IPS-NIHi7 (cell line): ENCODE measurements around the gene SLC38A3.
"Not testable (repeated sequence)": the region's sequence is repeated elsewhere in the genome, so short reads cannot be mapped to it uniquely, and the experiment has no call there.

ENCODE experiments used
- DNase-seq: peaks from one replicate; pipeline ENCODE4 v3.0.0; 2012; ENCODE audit warnings: mixed read lengths; ENCODE audit errors: extremely low spot score

Gene SLC38A3

DNA sequence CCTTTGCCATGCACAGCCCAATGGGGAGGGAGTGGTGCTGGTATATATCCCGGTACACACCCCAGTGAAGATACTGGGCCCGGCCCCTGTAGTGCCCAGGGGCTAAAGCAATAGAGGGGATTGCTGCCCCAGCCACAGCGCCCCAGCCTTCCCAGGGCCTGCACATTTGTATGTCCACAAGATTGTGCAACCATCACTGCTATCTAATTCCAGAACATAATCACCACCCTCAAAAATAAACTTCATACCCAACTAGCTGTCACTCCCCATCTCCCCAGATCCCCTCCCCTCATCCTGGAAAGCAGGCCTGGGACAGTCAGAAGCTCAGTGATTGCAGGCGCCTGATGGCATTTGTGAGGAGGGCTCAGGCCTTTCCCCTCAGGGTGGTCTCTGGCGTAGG, 44.4 kb downstream of the SLC38A3 start:
- no peak for DNase-seq

DNA sequence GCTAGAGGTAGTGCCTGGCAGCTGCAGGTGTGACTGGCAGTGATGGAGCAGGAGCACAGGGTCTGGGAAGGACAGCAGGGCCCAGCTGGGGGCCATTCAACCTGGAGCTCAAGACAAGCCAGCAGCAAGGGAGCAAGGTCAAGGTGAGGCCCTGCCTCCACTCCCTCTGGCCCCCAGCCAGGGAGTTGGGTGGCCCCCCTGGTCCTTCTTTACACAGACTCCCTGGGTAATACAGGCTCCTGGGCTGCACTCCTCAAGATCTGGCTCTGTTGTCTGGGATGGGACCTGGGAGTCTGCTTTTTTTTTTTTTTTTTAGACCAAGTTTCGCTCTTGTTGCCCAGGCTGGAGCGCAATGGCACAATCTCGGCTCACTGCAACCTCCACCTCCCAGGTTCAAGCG, 45.4 kb downstream of the SLC38A3 start:
- DNase-seq: no peak

DNA sequence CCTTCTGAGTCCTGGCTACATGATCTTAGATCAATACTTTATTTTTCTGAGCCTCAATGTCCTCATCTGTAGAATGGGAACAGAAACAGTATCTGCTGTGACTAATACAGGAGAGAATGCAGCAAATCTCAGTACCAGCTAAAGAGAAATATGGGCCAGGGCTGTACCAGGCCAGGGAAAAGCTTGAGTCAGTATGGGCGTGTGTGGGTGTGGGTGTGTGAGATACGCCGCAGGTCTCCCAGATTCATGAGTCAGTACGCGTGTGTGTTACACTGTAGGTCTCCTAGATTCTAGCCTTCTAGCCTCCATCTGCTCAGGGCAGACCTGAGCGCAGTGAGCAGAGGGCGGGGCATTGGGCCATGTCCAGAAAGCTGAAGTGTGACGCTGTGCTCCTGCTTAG, 46.1 kb downstream of the SLC38A3 start:
- no peak for DNase-seq

DNA sequence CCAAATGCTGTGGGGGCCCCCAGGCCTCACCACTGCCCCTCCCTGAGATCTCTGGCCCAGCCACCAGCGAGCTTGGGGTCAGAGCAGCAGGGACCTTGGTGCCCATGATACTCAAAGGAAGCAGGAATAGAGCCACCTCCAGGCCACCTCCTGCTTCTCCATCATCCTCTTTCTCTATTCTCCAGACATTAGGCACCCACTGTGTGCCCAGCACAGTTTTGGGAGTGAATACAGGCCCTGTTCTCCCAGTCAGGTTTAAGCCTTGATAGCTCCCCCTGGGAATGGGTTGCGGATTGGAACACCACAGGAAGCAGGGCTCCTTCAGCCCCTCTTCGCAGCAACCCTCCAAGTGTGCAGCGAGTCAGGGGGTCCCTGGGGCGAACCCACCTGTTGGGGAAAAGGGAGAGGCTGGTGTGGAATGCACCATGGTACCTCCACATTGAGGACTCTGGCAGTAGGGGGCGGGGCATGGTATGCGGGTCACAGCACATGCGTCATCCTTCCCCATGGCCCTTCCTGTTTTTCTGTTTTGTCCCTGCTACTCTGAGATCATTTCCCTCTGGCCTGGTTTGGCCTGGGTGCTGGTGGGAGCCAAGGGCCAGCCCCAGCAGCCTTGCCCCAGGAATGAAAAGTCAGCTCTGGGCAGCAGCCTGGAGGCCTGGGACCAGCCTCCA, 49.6 kb downstream of the SLC38A3 start:
- DNase-seq: no peak

DNA sequence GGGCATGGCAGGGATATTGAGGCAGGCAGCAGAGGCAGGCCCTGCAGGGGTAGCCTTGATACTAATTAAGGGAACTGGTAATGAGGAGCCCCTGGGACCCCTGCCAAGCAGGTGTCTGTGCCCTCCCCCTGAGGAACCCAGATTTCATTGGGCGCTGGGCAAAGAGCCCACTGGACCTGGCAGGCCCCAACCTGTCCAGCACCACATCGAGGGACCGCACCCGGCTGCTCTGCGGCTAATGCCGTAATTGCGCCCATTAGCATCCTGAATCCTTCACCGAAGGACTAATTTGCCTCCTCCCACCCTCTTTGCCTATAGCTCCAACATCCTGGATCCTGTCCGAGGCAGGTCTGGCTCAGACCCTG, 50.2 kb downstream of the SLC38A3 start:
- no peak for DNase-seq

DNA sequence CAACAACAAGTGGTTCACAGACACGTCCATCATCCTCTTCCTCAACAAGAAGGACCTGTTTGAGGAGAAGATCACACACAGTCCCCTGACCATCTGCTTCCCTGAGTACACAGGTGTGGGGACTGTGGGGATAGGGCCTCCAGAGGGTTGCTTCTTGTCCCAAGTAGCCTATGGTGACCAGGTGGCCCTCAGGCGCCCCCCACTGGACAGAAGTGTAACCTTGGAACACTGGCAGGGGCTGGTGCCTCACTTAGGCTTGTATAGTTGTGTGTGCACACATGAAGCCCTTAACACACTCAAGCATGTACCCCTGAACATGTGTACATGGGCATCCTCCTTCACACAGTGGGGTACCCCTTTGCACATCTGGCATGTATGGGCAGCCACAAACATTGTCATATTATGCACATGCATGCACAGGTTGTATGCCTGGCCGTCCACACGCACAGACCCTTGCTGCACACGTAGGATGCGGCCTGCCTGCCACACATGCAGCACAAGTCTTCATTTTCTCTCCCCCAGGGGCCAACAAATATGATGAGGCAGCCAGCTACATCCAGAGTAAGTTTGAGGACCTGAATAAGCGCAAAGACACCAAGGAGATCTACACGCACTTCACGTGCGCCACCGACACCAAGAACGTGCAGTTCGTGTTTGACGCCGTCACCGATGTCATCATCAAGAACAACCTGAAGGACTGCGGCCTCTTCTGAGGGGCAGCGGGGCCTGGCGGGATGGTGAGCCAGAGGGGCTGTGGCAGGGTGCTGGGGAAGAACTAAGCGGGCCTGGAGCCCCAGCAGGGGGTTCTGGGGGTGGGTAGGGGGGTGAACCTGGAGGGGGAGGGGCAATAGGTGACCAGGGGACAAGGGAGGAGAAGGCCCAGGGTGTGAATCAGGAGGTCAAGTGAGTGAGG, 52.2 kb downstream of the SLC38A3 start:
- DNase-seq: peak; percentile 58

DNA sequence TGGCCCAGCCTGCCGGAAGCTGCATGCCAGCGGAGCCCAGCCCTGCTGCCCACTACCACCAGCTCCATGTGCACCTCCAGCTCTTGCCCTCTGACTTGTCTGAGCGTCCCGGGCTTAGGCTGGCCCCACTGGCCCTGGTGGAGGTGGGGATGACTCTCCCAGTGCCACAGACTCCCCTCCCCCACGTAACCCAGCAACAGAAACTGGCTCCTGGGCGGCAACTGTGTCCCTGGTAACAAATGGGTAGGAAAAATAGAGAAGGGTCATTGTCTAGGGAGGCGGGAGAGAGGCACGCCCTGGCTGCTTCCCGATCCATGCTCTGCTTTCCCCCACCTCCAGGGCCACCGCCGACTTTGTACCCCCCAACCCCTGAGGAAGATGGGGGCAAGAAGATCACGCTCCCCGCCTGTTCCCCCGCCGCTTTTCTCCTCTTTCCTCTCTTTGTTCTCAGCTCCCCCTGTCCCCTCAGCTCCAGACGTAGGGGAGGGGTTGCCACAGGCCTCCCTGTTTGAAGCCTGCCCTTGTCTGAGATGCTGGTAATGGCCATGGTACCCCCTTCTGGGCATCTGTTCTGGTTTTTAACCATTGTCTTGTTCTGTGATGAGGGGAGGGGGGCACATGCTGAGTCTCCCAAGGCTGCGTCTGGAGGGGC, 53.1 kb downstream of the SLC38A3 start:
- no peak for DNase-seq

DNA sequence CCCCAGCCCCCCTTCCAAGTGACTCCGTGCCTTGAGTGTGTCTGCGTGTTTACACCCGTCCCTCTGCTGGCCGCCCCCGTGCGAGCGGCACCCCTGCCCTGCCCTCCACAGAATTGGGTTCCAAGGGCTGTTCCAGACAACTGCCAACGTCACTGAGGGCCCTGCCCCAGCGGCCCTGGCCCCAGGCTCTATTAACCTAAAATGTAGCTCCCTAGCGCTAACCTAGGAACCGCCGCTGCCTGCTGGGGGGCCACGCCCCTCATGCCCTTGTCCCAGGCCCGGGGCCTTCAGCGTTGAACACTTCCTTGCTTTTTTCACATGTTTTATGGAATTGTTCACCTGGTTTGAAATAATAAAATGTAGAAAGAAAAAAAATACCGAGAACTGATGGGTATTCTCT, 53.9 kb downstream of the SLC38A3 start:
- no peak for DNase-seq

DNA sequence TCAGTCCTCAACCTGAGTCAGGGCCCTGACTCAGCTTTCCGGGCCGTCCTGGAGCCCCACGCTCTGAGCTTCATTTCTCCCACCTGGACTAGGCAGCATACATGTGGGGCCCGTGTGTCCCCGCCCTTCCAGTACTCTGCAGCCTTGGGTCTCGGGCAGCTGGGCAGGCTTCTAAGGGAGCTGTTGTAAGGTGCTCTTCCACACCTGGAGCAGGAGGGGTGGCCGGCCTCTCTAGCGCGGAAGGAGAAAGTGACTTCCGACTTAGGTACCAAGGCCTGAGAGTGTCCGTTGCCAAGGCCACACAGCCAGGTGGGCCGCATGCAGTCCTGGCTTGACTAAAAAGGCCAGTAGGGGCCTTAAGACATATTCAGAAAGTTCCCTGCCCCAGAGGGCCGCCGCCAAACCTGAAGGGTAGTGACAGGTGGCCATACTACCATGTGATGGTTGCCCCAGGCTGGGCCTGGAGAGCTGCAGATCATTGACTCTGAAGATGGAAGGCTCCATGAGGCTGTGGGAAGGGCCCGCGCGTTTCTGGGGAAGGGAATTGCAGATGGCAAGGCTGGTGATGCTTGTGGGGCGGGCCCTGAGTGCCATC, 54.5 kb downstream of the SLC38A3 start:
- DNase-seq: no peak

DNA sequence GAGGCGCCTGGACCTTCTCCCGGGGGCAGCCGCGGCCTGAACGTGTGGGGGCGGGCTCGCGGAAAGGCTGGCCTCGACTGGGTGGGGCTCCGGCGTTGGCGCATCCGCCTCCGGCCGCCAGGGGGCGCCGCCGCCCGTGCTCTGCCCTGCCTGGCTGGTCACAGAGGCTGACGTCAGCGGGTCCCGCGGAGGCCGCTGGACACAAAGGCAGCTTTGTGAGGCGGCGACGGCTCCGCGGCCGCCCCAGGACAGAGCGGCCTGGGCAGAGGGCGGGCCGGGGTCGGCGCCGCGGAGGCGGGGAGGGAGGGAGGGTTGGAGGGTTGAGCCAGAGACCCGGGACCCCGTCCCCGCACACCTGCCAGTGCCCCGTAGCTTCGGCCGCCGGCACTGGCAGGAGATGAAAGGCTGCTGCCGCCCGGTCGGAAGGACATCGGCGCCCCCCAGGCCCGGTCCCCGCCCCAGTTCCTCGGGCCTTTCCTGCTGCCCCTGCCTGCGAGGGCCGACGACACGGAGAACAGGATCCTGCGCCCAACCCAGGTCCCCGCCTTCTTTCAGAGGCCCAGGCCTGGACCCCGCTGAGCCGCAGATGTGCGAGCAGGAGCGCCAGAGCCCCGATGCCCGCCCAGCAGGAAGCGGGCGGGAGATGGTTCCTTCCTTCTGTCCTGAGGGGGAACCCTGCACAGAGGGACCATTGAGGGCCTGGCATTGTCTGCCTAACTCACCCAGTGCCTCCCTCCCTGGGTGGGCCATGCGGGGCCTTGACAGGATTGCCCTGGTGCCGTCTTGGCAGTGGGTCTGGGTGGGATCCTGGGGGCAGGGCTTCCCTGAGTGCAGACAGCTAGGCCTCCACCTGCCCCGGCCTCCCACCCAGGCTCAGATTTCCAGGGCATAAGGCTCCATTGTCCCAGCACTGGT, 55.2 kb downstream of the SLC38A3 start:
- DNase-seq: peak; percentile 91

DNA sequence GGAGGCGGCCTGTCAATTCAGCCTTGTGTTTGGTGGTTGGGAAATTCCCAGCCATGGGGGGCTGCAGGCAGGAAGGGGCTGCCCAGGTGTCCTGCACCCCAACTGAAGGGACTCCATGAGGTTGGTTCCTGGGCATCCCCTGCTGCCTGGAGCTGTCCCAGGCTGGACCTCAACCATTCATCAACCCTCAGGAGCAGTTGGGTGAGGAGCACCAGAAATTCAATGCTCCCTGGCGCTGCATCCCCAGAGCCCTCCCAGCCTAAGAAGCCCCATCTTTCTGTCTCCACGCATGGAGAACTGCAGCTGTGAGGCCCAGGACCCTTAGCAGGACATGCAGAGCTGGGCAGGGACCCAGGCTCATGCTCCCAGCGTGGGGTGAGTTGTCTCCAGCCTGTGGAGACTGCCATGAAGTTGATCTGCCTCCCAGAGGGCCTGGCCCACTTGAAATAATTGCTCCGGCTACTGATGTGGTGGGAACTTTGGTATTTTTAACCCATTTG, 55.9 kb downstream of the SLC38A3 start:
- no peak for DNase-seq

DNA sequence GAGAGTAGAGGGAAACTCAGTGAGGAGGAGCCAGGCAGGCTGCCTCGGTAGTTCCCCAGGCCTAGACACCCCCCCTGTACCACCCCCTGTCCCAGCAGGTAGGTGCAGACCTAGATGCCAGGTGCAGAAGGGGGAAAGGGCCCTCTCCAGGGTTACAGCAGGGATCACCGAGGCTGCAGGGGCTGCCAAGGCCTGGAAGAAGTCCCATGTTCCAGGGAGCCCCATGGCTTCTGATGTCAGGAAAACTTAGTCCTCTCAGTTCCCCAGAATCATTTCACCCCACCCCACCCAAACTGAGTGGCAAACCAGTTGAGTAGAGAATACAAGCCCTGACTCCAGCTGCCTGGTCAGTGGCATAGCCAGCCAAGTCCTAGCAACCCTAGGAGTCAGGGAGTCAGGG, 56.4 kb downstream of the SLC38A3 start:
- no peak for DNase-seq

DNA sequence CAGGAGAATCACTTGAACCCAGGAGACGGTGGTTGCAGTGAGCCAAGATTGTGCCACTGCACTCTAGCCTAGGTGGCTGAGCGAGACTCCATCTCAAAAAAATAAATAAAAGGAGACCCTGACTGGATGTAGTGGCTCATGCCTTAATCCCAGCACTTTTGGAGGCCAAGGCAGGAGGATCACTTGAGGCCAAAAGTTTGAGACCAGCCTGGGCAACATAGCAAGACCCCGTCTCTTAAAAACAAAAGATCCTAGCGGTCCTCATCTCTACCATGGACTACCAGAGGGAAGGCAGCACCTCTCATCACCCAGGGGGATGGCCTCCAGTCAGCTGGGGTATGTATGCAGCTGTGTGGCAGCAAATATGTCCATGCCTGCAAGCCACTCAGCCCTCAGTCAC, 57.1 kb downstream of the SLC38A3 start:
- not testable (repeated sequence) for DNase-seq

DNA sequence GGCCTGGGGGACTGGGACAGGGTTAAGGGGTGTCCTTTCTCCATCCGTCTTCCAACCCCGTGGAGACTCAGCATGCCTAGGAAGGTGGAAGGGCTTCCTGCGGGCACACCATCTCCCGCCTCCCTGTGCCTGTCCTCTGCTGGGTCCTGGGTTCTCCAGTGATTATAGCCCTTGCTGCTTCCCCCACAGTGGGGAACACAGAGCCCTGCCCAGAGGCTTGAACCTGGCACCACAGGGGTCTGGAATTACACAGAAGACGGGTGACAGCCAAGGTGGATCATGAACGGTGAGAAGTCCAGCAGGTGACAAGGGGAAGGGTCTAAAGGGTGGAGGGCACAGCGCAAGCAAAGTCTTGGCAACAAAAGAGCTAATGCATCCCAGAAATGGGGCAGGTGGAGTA, 57.7 kb downstream of the SLC38A3 start:
- no peak for DNase-seq

DNA sequence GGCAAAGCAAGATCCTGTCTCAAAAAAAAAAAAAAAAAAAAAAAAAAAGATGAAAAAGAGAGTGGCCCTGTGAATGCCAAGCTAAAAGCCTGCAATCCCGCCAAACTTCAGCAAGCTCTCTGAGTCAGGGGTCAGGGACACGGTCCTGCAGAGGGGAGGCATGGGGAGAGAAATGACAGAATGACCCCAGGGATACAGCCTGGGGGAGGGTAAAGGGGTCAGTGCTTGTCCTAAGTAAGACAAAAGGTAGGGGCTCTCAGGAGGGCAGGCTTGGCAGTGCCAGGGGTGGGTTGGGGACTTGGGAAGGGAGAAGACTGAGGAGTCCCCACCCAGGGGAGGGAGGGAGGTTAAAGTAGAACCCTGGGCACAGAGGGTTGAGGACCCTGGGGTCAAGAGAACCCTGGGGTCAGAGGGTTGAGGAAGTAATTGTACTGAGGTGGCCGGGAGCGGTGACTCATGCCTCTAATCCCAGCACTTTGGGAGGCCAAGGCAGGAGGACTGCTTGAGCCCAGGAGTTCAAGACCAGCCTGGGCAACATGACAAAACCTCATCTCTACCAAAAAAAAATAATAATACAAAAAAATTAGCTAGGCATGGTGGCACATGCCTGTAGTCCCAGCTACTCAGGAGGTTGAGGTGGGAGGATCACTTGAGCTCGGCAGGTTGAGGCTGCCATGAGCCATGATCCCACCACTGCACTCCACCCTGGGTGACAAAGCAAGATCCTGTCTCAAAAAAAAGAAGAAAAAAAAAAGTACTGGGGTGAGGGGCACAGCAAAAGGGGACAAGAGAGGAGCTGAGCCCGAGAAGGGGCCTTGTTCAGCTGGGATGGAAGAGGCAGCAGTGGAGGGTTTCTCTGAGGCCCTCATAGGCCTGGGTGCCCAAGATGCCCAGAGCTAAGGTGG, 58.7 kb downstream of the SLC38A3 start:
- no peak for DNase-seq

DNA sequence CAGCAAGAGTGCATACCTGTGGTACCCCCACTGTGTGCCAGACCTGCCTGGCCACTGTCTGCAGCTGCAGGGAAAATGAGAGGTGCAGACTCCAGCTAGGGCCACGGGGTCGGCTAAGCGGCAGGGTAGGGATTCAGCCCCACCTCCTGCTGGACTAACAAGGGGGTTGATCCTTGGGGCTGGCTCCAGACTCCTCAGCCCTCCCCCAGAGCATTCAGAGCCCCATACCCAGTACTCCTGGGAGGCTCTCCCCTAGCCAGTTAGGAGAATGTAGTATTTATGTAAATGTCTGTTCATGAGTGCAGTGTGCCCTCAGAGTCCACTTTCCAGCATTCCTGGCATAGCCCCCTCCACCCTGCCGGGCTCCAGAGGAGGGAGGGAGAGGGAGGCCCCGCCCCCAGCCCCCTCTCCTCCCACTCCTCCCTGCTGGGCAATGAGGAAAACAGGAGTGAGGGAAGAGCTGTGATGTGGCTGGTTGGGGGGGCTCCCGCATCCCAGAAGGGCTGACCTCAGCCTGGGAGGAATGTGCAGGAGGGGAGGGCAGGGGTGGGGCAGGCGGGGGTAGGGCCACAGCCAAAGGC, 59.4 kb downstream of the SLC38A3 start:
- peak; percentile 83 for DNase-seq

DNA sequence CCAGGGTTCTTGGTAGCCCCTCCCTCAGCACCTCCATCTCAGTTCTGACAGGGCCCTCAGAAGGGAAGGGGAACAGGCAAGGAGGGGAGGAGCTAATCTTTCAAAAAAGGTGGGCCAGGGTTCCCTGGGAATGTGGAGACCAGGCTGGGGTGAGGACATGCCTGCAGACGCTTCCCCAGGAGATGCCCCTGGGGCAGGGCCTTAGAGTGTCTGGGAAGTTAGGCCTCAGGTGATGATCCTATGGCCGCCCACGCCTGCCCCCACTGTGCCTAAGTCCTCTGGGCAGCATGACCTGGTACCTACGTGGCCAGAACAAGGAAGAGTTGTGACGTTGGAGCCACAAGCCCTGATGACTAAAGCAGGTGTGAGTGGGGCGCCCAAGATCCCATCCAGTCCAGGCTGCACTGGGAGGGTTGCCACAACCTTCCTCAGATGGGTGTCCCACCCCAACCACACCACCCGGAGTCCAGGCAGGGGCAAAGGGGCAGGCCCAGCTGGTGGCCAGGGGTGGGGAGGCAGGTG, 60.0 kb downstream of the SLC38A3 start:
- peak; percentile 94 for DNase-seq

DNA sequence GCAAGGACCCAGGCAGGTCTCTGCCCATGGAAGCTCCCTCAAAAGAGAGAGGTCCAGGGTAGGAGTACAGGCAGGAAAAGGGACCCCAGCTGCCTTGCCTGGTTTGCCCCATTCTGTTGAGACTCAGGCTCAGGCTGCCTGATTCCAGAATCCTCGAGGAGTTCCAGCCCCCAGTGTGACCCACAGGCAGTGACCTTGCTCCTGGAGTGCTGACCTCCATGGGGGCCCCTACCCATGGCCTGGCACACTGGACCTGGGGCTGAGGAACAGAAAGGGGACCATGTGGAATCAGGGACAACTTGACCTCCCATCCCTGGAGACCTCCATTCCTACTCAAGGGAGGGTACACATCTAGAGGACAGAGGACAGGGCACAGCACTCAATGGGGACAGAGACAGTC, 60.5 kb downstream of the SLC38A3 start:
- no peak for DNase-seq

DNA sequence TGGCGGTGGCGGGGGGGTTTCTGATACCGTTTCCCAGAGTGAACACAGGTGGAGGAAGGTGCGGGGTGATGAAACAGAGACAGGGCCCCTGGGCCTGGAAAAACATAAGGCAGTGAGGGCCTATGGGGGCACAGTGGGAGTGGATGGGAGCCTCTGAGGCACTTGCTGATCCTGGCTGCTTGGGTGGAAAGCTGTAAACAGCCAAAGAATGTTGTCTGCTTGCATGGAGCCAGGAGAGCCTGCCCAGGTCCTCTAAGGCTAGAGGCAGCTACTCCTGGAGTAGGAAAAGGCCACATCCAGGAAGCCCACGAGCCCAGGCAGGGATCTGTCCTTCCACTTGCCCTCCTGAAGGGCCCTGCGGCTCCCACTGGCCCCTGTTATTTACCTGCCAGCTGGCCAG, 60.9 kb downstream of the SLC38A3 start:
- DNase-seq: no peak
